Measurements from ENCODE around the gene TMUB1.

Gene TMUB1

DNA sequence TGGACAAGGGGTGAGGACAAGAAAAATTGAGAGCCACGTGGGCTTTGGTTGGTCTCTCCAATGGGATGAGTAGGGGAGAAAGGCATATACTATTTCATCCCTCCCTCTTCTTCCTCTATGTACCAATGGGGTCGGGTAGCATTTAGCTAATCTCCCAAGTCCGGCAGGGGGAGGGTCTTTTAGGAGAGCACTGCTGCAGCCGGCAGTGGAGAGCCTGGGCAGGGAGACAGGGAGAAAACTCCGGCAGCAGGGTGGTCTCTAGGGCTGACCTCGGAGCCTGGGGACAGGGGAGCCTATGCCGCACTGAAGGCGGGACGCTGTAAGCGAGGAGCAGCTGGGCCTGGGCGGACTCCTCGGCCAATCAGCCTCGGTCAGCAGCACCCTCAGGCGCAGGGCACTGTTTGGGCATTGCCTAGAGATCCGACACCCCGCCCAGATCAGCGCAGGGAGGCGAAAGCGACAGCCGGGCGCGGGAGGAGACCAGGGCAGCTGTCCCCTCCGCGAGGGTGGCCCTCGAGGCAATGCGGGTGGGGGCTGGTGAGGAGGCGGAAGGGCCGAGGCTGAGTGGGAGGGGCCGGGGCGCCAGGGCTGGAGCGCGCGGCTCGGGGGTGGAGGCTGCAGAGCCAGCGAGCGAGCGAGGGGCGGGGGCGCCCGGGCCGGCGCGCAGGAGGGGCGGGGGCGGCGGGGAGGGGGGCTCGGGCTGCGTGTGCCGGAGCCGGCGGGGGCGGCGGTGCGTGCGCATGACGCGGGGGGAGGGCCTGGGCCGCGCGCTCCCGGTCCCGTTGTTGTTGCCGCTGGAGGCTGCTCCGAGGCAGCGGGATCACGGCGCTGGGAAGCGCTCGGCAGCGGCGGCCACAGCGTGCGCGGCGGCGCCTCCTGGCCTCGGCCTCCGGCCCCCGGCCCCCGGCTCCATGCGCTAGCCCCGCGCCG lies 2.7 kb upstream of the TMUB1 start, which contains the start of gene AGAP3:
AGAP3 (plus strand) TSS at position 785 of the 930 bp plus-strand sequence. CDS start 267 bp downstream, outside the sequence.
- no CpG with 5 or more reads among the region's 84 CpGs for WGBS (ENCODE audit: extremely low coverage, insufficient coverage, low lambda C conversion rate)

DNA sequence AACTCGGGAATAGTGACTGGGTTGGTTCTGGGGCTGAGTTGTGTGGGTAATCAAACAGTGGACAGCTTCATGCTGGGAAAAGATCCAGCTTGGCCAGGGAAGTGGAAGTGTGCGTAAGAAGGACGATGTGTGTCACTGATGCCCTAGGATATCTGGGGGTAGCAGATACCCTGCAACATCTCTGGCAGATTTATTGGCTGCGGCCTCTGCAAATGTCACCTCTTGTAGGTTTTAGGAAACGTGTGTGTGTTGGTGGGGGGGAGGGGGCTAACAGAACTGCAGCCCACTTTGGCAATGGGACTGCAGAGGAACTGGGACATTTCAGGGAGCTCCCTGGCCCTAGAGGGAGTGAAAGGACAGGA lies 2.0 kb upstream of the TMUB1 start:
- H3K79me1 ChIP-seq (ENCODE audit: low read length) = peaks cover 15% of the 10 kb centered on the region
- WGBS (ENCODE audit: extremely low coverage, insufficient coverage, low lambda C conversion rate) = no CpG with 5 or more reads among the region's 5 CpGs
- H3K27me3 ChIP-seq (ENCODE audit: insufficient read depth, low read length, poor library complexity) = no peaks in the 10 kb centered on the region
- peak overlapping the region; percentile 9 for H3K9ac ChIP-seq (ENCODE audit: low read length)
- H3K4me2 ChIP-seq (ENCODE audit: low read length) = no peak overlapping the region
- no peak for DNase-seq
- peak overlapping the region; percentile 40 for H3K56ac ChIP-seq (ENCODE audit: low read length)
- H2BK15ac ChIP-seq (replicated peaks; ENCODE audit: low read depth) = no peak overlapping the region
- H3K79me2 ChIP-seq (ENCODE audit: control insufficient read depth, insufficient read depth, low read length) = peaks cover 9% of the 10 kb centered on the region
- H2BK5ac ChIP-seq (ENCODE audit: low read length) = no peak overlapping the region
- no peak overlapping the region for H3K4me3 ChIP-seq (ENCODE audit: low read length)
- no peak overlapping the region for H3K23ac ChIP-seq (ENCODE audit: low read length)
- no peak overlapping the region for H3K27ac ChIP-seq (ENCODE audit: low read depth, low read length)
- H3K36me3 ChIP-seq (ENCODE audit: control insufficient read depth, insufficient read depth, low read length) = peaks cover 2% of the 10 kb centered on the region
- H3K18ac ChIP-seq (ENCODE audit: low read length) = no peak overlapping the region
- H2BK120ac ChIP-seq (ENCODE audit: low read depth, low read length) = no peak overlapping the region
- H4K5ac ChIP-seq (ENCODE audit: low read length) = no peak overlapping the region
- no peak overlapping the region for H3K4ac ChIP-seq (ENCODE audit: low read depth, low read length)
- H3K4me1 ChIP-seq (ENCODE audit: control insufficient read depth, low read depth, low read length) = peaks cover 20% of the 10 kb centered on the region
- H2AK5ac ChIP-seq (ENCODE audit: low read length) = no peak overlapping the region
- no peak overlapping the region for H4K8ac ChIP-seq (ENCODE audit: low read depth, low read length)

More for the DNA sequence above, 2.7 kb upstream of the TMUB1 start, which contains the start of gene AGAP3:
- H2BK5ac ChIP-seq (ENCODE audit: low read length) = no peak within 1 kb of the TSS
- H3K9ac ChIP-seq (ENCODE audit: low read length) = peak within 1 kb of the TSS; percentile 93
- no peak within 1 kb of the TSS for H2BK120ac ChIP-seq (ENCODE audit: low read depth, low read length)
- H3K79me2 ChIP-seq (ENCODE audit: control insufficient read depth, insufficient read depth, low read length) = peaks cover 8% of the 10 kb centered on the region
- H3K4ac ChIP-seq (ENCODE audit: low read depth, low read length) = peak within 1 kb of the TSS; percentile 28
- H3K56ac ChIP-seq (ENCODE audit: low read length) = peak within 1 kb of the TSS; percentile 98
- no peak within 1 kb of the TSS for H4K5ac ChIP-seq (ENCODE audit: low read length)
- H4K8ac ChIP-seq (ENCODE audit: low read depth, low read length) = no peak within 1 kb of the TSS
- peak within 1 kb of the TSS; percentile 57 for H3K18ac ChIP-seq (ENCODE audit: low read length)
- H3K79me1 ChIP-seq (ENCODE audit: low read length) = peaks cover 18% of the 10 kb centered on the region
- peak within 1 kb of the TSS; percentile 91 for H3K4me2 ChIP-seq (ENCODE audit: low read length)
- no peaks in the 10 kb centered on the region for H3K27me3 ChIP-seq (ENCODE audit: insufficient read depth, low read length, poor library complexity)
- H3K27ac ChIP-seq (ENCODE audit: low read depth, low read length) = peak within 1 kb of the TSS; percentile 57
- H3K4me1 ChIP-seq (ENCODE audit: control insufficient read depth, low read depth, low read length) = peaks cover 20% of the 10 kb centered on the region
- H2BK15ac ChIP-seq (replicated peaks; ENCODE audit: low read depth) = no peak within 1 kb of the TSS
- H3K23ac ChIP-seq (ENCODE audit: low read length) = peak within 1 kb of the TSS; percentile 94
- DNase-seq = peak; percentile 91
- H2AK5ac ChIP-seq (ENCODE audit: low read length) = no peak within 1 kb of the TSS
- H3K4me3 ChIP-seq (ENCODE audit: low read length) = peak within 1 kb of the TSS; percentile 82
- H3K36me3 ChIP-seq (ENCODE audit: control insufficient read depth, insufficient read depth, low read length) = peaks cover 2% of the 10 kb centered on the region

DNA sequence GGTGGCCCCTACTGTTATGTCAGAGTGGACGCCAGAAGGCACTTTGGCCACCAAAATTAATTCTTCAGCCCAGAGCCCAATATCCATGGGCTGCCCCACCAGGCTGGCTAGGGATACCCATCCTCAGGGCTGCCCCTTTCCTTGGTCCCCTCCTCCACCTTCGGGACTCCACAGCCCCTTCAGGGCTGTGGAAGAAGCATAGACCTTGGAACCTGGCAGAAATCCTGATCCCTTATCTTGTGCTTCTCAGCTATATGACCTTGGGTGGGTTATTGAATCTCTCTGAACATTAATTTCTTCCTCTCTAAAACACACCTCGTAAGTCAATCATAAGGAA lies 499 bp upstream of the TMUB1 start:
- Histone ChIP-seq H3K4me1 (ENCODE audit: control insufficient read depth, low read depth, low read length) (peaks cover 16% of the 10 kb centered on the region), H3K18ac (ENCODE audit: low read length) (no peak overlapping the region), H3K23ac (ENCODE audit: low read length) (no peak overlapping the region), H3K36me3 (ENCODE audit: control insufficient read depth, insufficient read depth, low read length) (no peaks in the 10 kb centered on the region), H3K27me3 (ENCODE audit: insufficient read depth, low read length, poor library complexity) (no peaks in the 10 kb centered on the region), H3K56ac (ENCODE audit: low read length) (peak overlapping the region; percentile 69), H2AK5ac (ENCODE audit: low read length) (no peak overlapping the region), H2BK15ac (replicated peaks; ENCODE audit: low read depth) (no peak overlapping the region), H3K4me3 (ENCODE audit: low read length) (peak overlapping the region; percentile 6), H3K4ac (ENCODE audit: low read depth, low read length) (no peak overlapping the region), H3K4me2 (ENCODE audit: low read length) (peak overlapping the region; percentile 84), H4K5ac (ENCODE audit: low read length) (no peak overlapping the region), H4K8ac (ENCODE audit: low read depth, low read length) (no peak overlapping the region), H2BK5ac (ENCODE audit: low read length) (no peak overlapping the region), H3K79me2 (ENCODE audit: control insufficient read depth, insufficient read depth, low read length) (peaks cover 17% of the 10 kb centered on the region), H3K79me1 (ENCODE audit: low read length) (peaks cover 19% of the 10 kb centered on the region), H2BK120ac (ENCODE audit: low read depth, low read length) (no peak overlapping the region), H3K27ac (ENCODE audit: low read depth, low read length) (no peak overlapping the region), H3K9ac (ENCODE audit: low read length) (peak overlapping the region; percentile 25)
- WGBS (ENCODE audit: extremely low coverage, insufficient coverage, low lambda C conversion rate) = no CpG with 5 or more reads among the region's 3 CpGs
- no peak for DNase-seq

DNA sequence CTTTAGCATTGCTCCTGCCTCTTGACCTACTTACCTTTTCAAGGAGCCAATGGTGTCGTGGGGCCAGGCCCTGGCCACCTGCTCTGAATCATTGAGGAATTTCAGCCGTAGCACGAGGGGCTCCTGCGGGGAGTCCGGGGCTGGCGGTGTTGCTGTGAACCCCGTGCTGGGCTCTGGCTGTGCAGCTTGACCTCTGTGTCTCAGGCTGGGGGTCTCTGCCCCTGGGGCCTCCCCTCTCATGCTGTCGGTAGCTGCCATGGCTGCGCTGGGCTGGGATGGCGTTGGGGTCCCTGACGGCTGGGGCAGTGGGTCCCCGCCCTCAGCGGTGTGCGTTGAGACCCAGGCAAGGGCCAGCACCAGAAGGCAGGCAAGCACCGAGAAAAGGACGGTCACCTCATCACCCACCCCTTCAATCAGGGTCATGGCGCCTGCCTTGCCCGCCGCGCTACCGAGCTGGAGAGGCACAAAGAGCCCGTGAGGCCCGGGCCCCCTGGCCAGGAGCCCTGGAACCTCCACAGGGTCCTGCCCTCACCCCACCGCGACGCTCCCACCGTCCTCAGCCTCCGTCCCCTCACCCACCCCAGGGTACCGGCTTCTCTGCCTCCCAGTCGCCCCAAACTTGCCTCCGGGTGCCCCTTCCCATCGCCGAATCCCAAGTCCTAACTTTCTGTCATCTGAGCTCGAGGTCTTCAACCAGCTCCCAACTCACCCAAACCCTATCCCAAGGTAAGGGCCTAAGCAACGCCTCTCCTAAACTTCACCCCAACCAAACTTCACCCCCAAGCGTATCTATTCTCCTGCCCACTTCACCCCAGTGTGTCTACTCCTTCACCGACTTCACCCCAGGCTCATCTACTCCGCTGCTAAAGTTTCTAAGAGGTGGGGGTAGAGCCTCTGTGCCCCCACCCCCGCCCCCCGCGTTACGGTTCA lies 887 bp downstream of the TMUB1 start:
- Histone ChIP-seq H3K9ac (ENCODE audit: low read length) (peak overlapping the region; percentile 86), H3K27ac (ENCODE audit: low read depth, low read length) (no peak overlapping the region), H3K56ac (ENCODE audit: low read length) (peak overlapping the region; percentile 91), H3K4ac (ENCODE audit: low read depth, low read length) (no peak overlapping the region), H3K4me1 (ENCODE audit: control insufficient read depth, low read depth, low read length) (peaks cover 13% of the 10 kb centered on the region), H3K79me1 (ENCODE audit: low read length) (peaks cover 15% of the 10 kb centered on the region), H4K5ac (ENCODE audit: low read length) (no peak overlapping the region), H3K4me2 (ENCODE audit: low read length) (peak overlapping the region; percentile 80), H2BK15ac (replicated peaks; ENCODE audit: low read depth) (no peak overlapping the region), H3K79me2 (ENCODE audit: control insufficient read depth, insufficient read depth, low read length) (peaks cover 15% of the 10 kb centered on the region), H3K18ac (ENCODE audit: low read length) (peak overlapping the region; percentile 94), H3K36me3 (ENCODE audit: control insufficient read depth, insufficient read depth, low read length) (no peaks in the 10 kb centered on the region), H4K8ac (ENCODE audit: low read depth, low read length) (peak overlapping the region; percentile 57), H3K27me3 (ENCODE audit: insufficient read depth, low read length, poor library complexity) (no peaks in the 10 kb centered on the region), H3K4me3 (ENCODE audit: low read length) (peak overlapping the region; percentile 71), H2BK5ac (ENCODE audit: low read length) (no peak overlapping the region), H2AK5ac (ENCODE audit: low read length) (peak overlapping the region; percentile 38), H3K23ac (ENCODE audit: low read length) (peak overlapping the region; percentile 66), H2BK120ac (ENCODE audit: low read depth, low read length) (peak overlapping the region; percentile 50)
- no peak for DNase-seq
- WGBS (ENCODE audit: extremely low coverage, insufficient coverage, low lambda C conversion rate) = no CpG with 5 or more reads among the region's 42 CpGs

DNA sequence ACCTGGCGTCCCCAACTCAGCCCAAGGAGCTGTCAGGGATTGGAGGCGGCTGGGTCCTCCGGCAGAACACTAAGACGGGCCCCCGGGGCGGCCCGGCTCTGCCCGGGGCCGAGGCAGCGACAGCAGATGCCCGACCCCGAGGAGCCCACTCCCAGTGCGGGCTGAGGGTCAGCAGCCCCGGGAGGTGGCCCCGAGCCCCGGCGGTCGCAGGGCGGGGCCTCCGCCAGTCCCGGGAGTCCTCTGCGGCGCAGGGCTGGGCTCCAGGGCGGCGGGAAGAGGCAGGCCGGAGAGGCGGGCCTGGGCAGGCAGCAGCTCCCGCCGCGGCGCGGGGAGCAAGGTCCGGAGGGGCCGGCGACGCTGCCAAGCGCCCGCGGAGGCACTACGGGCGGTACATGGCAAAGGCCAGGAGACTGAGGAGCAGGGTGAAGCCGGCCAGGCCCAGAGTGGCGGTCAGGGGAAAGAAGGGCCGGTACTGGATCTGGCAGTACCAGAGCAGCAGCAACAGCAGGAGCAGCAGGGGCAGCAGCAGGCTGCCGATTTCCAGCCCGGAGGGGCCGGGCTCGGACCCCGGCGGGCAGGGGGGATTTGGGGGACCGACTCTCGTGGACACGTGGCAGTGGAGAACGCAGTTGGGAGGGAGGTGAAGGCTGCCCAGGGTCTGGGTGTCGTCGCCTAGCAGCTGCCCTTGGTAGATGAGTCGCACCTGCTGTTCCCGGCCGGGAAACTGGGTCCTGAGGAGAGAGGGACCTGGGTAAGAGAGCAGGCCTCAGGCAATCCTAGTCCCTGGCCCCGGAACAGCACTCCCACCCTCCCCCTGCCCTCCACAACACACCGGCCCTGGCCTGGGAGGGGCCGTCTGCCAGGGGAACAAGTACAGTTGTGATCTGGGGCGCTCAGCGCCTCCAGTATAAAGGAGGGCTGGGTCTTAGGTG lies 1.9 kb downstream of the TMUB1 start:
- peak overlapping the region; percentile 71 for H3K27ac ChIP-seq (ENCODE audit: low read depth, low read length)
- H4K8ac ChIP-seq (ENCODE audit: low read depth, low read length) = no peak overlapping the region
- H2BK120ac ChIP-seq (ENCODE audit: low read depth, low read length) = no peak overlapping the region
- peaks cover 15% of the 10 kb centered on the region for H3K79me2 ChIP-seq (ENCODE audit: control insufficient read depth, insufficient read depth, low read length)
- peak overlapping the region; percentile 86 for H3K9ac ChIP-seq (ENCODE audit: low read length)
- no peak overlapping the region for H2BK5ac ChIP-seq (ENCODE audit: low read length)
- peak overlapping the region; percentile 47 for H3K18ac ChIP-seq (ENCODE audit: low read length)
- peaks cover 13% of the 10 kb centered on the region for H3K4me1 ChIP-seq (ENCODE audit: control insufficient read depth, low read depth, low read length)
- H3K23ac ChIP-seq (ENCODE audit: low read length) = no peak overlapping the region
- H3K4ac ChIP-seq (ENCODE audit: low read depth, low read length) = no peak overlapping the region
- H2BK15ac ChIP-seq (replicated peaks; ENCODE audit: low read depth) = no peak overlapping the region
- WGBS (ENCODE audit: extremely low coverage, insufficient coverage, low lambda C conversion rate) = no CpG with 5 or more reads among the region's 64 CpGs
- H3K4me3 ChIP-seq (ENCODE audit: low read length) = peak overlapping the region; percentile 12
- no peak overlapping the region for H2AK5ac ChIP-seq (ENCODE audit: low read length)
- no peaks in the 10 kb centered on the region for H3K27me3 ChIP-seq (ENCODE audit: insufficient read depth, low read length, poor library complexity)
- H3K79me1 ChIP-seq (ENCODE audit: low read length) = peaks cover 15% of the 10 kb centered on the region
- H3K56ac ChIP-seq (ENCODE audit: low read length) = peak overlapping the region; percentile 89
- H3K36me3 ChIP-seq (ENCODE audit: control insufficient read depth, insufficient read depth, low read length) = no peaks in the 10 kb centered on the region
- DNase-seq = peak; percentile 44
- peak overlapping the region; percentile 61 for H3K4me2 ChIP-seq (ENCODE audit: low read length)
- no peak overlapping the region for H4K5ac ChIP-seq (ENCODE audit: low read length)

All from mesendoderm (in vitro differentiated cells).